Measurements from ENCODE around the gene OBSL1. TPM values are rescaled to one million over a fixed set of nuclear protein-coding genes. Genes with fewer than 3 reads are reported as not detected.

The OBSL1 gene
- total RNA-seq, 1 donor from 2014 or later: 208 TPM

GRCh38 chr2:219507581-219508443 lies 63.5 kb downstream of the OBSL1 start:
- TF ChIP-seq CTCF (IDR thresholded peaks at IDR 0.05; ENCODE audit: borderline replicate concordance): no peak
- no peak for DNase-seq
- H3K36me3 ChIP-seq: peaks cover 39% of the 10 kb centered on the region

GRCh38 chr2:219506802-219507526 lies 64.4 kb downstream of the OBSL1 start:
- no peak overlapping the region for H3K27ac ChIP-seq (replicated peaks)
- peaks cover 28% of the 10 kb centered on the region for H3K27me3 ChIP-seq (ENCODE audit: low read depth)
- TF ChIP-seq CTCF (IDR thresholded peaks at IDR 0.05; ENCODE audit: borderline replicate concordance): no peak
- intact Hi-C loops (cut with micrococcal nuclease): no loop called here
- no peak for DNase-seq
- H3K36me3 ChIP-seq: peaks cover 47% of the 10 kb centered on the region
- H3K4me1 ChIP-seq: peaks cover 38% of the 10 kb centered on the region
- H3K4me3 ChIP-seq: no peak overlapping the region
- no peaks in the 10 kb centered on the region for H3K9me3 ChIP-seq (replicated peaks)

More at GRCh38 chr2:219507581-219508443, 63.5 kb downstream of the OBSL1 start:
- Histone ChIP-seq H3K4me3 (no peak overlapping the region), H3K4me1 (peaks cover 38% of the 10 kb centered on the region), H3K27ac (replicated peaks) (no peak overlapping the region), H3K27me3 (ENCODE audit: low read depth) (peaks cover 37% of the 10 kb centered on the region), H3K9me3 (replicated peaks) (no peaks in the 10 kb centered on the region)
- intact Hi-C loops (cut with micrococcal nuclease): no loop called here

DNA sequence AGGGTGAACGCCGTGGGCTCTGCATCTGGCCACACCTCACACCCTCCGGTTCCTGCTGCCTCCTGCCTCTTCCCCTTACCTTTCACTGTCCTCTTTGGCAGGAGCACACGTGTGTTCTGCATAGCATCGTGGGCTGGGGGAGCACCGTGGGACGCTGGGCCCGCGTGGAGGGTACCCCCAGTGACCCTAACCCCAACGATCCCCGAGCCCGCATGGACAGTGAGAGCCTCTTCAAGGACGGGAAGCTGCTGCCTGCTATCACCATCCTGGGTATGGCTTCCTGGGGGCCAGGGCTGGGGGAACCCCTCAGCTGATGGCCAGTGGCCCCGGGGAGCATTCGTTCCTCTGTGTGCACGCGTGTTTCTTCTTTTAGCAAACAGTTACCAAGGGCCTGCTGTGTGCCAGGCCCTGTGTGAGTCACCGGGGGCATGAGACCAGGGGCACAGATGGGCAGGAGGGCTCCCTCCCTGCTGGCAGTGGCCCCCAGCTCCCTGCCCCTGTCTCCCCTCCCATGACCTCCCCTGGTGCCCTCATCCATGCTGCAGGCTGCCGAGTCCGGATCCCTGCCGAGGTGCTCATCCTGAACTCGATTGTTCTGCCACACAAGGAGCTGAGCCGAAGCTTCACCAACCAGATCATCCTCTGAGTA lies 65.1 kb downstream of the OBSL1 start:
- TF ChIP-seq CTCF (IDR thresholded peaks at IDR 0.05; ENCODE audit: borderline replicate concordance): no peak

GRCh38 chr2:219505585-219505984 lies 65.8 kb downstream of the OBSL1 start:
- peaks cover 38% of the 10 kb centered on the region for H3K4me1 ChIP-seq
- no peak for DNase-seq
- no peak overlapping the region for H3K27ac ChIP-seq (replicated peaks)
- TF ChIP-seq CTCF (IDR thresholded peaks at IDR 0.05; ENCODE audit: borderline replicate concordance): no peak
- intact Hi-C loops (cut with micrococcal nuclease): no loop called here
- peaks cover 54% of the 10 kb centered on the region for H3K36me3 ChIP-seq
- peaks cover 15% of the 10 kb centered on the region for H3K27me3 ChIP-seq (ENCODE audit: low read depth)
- no peaks in the 10 kb centered on the region for H3K9me3 ChIP-seq (replicated peaks)
- H3K4me3 ChIP-seq: no peak overlapping the region

More for the DNA sequence above, 65.1 kb downstream of the OBSL1 start:
- Histone ChIP-seq H3K9me3 (replicated peaks) (no peaks in the 10 kb centered on the region), H3K36me3 (peaks cover 54% of the 10 kb centered on the region), H3K27me3 (ENCODE audit: low read depth) (peaks cover 22% of the 10 kb centered on the region), H3K27ac (replicated peaks) (no peak overlapping the region), H3K4me1 (peaks cover 38% of the 10 kb centered on the region), H3K4me3 (no peak overlapping the region)
- intact Hi-C loops (cut with micrococcal nuclease): no loop called here
- DNase-seq: no peak

- TF ChIP-seq CTCF (IDR thresholded peaks at IDR 0.05; ENCODE audit: borderline replicate concordance): no peak
- Histone ChIP-seq H3K9me3 (replicated peaks) (no peaks in the 10 kb centered on the region), H3K4me3 (no peak overlapping the region), H3K4me1 (peaks cover 32% of the 10 kb centered on the region), H3K36me3 (peaks cover 54% of the 10 kb centered on the region), H3K27ac (replicated peaks) (no peak overlapping the region), H3K27me3 (ENCODE audit: low read depth) (no peaks in the 10 kb centered on the region)
- DNase-seq: no peak
- intact Hi-C loops (cut with micrococcal nuclease): no loop called here
Observed at GRCh38 chr2:219502618-219503017, 68.7 kb downstream of the OBSL1 start.
